ENCODE data around the gene FARP2.

The FARP2 gene

DNA sequence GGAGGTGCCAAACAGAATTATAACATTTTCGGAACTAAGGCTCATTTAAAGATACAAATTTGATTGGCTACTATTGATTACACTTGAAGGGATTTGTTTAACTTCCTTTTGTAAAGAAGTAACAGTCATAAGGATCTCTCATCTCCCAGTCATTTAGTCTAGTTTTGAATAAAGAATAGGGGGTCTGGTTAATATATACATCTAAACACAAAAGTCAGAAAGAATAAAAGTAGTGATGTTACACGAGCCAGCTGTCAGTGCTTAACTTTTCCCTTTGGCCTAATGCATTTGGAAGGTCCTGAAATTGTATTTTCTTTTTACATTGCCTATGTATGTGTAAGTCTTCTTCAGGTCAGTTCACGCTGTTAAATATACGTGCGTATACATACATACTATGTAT is 32.3 kb upstream of the FARP2 start:
- TF ChIP-seq CTCF (IDR thresholded peaks at IDR 0.05; ENCODE audit: borderline replicate concordance, control extremely low read depth, extremely low read depth, insufficient read depth, missing control alignments), result no peak
- no peak for DNase-seq (ENCODE audit: low spot score)
- in situ Hi-C loops (cut with MboI; ENCODE audit: low sequenced_read_pairs, unreplicated experiment), result no loop called here

DNA sequence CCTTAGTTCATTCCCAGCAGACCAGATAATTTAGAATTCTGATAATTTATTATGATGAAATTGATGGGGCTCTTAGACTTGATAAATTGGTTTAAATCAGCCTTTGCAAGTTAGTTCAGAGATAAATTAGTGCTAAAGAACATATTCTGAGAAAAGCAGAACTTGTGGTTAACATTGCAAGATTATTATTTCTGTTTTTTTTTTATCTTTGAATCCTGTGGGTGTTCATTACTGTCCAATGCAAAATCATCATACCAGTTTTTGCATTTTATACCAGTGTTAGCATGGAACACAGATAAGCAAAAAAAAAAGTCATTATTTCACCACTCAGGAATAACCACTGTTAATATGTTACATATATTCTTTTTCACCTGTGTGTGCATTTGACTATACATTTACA is 31.3 kb upstream of the FARP2 start:
- DNase-seq (ENCODE audit: low spot score), result no peak
- no peak for TF ChIP-seq CTCF (IDR thresholded peaks at IDR 0.05; ENCODE audit: borderline replicate concordance, control extremely low read depth, extremely low read depth, insufficient read depth, missing control alignments)
- in situ Hi-C loops (cut with MboI; ENCODE audit: low sequenced_read_pairs, unreplicated experiment), result no loop called here

- in situ Hi-C loops (cut with MboI; ENCODE audit: low sequenced_read_pairs, unreplicated experiment), result no loop called here
- DNase-seq (ENCODE audit: low spot score), result no peak
- no peak for TF ChIP-seq CTCF (IDR thresholded peaks at IDR 0.05; ENCODE audit: borderline replicate concordance, control extremely low read depth, extremely low read depth, insufficient read depth, missing control alignments)
Observed at GRCh38 chr2:241325257-241325656, 30.8 kb upstream of the FARP2 start.

GRCh38 chr2:241329669-241330615 is 26.1 kb upstream of the FARP2 start:
- DNase-seq (ENCODE audit: low spot score), result no peak
- in situ Hi-C loops (cut with MboI; ENCODE audit: low sequenced_read_pairs, unreplicated experiment), result no loop called here
- no peak for TF ChIP-seq CTCF (IDR thresholded peaks at IDR 0.05; ENCODE audit: borderline replicate concordance, control extremely low read depth, extremely low read depth, insufficient read depth, missing control alignments)

GRCh38 chr2:241330616-241330981 is 25.5 kb upstream of the FARP2 start:
- in situ Hi-C loops (cut with MboI; ENCODE audit: low sequenced_read_pairs, unreplicated experiment), result no loop called here
- TF ChIP-seq CTCF (IDR thresholded peaks at IDR 0.05; ENCODE audit: borderline replicate concordance, control extremely low read depth, extremely low read depth, insufficient read depth, missing control alignments), result no peak
- DNase-seq (ENCODE audit: low spot score), result no peak

DNA sequence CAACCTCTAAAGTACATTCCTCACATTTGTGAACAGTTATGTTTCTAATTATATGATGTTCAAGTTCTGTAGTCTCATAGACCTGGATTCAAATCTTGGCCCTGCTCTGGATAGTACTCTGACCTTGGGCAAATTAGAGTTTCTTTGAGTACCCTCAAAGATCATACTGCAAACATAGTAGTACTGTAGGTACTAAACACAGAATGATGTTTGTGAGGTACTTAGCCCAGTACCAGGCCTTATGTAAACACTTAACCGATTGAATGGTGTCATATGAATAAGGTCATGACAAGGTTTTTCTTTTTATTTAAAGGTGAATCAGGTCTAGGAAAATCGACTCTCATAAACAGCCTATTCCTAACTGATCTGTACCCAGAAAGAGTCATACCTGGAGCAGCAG is 21.3 kb upstream of the FARP2 start:
- in situ Hi-C loops (cut with MboI; ENCODE audit: low sequenced_read_pairs, unreplicated experiment), result no loop called here
- DNase-seq (ENCODE audit: low spot score), result no peak
- no peak for TF ChIP-seq CTCF (IDR thresholded peaks at IDR 0.05; ENCODE audit: borderline replicate concordance, control extremely low read depth, extremely low read depth, insufficient read depth, missing control alignments)
